HL-60 (cell line): ENCODE measurements around the gene HECTD4.

ENCODE experiments used
- CTCF ChIP-seq: IDR thresholded peaks from one replicate; pipeline ENCODE4 v1.5.1; 2011; ENCODE audit warnings: low read length, control low read depth, inconsistent platforms; ENCODE audit not compliant: insufficient read depth
- REST ChIP-seq: IDR thresholded peaks from 2 replicates; pipeline ENCODE4 v1.6.1; 2012; ENCODE audit warnings: low read depth; ENCODE audit not compliant: insufficient replicate concordance
- SPI1 ChIP-seq: IDR thresholded peaks from 2 replicates; pipeline ENCODE4 v1.6.1; 2012; ENCODE audit warnings: low read depth, mild to moderate bottlenecking, borderline replicate concordance

- no peak for TF ChIP-seq CTCF
- TF ChIP-seq REST, result no peak
- no peak for TF ChIP-seq SPI1
These were observed 93.6 kb downstream of the HECTD4 start for GRCh38 chr12:112288638-112289037.
